ENCODE data around the gene ACKR1.

ACKR1 gene

DNA sequence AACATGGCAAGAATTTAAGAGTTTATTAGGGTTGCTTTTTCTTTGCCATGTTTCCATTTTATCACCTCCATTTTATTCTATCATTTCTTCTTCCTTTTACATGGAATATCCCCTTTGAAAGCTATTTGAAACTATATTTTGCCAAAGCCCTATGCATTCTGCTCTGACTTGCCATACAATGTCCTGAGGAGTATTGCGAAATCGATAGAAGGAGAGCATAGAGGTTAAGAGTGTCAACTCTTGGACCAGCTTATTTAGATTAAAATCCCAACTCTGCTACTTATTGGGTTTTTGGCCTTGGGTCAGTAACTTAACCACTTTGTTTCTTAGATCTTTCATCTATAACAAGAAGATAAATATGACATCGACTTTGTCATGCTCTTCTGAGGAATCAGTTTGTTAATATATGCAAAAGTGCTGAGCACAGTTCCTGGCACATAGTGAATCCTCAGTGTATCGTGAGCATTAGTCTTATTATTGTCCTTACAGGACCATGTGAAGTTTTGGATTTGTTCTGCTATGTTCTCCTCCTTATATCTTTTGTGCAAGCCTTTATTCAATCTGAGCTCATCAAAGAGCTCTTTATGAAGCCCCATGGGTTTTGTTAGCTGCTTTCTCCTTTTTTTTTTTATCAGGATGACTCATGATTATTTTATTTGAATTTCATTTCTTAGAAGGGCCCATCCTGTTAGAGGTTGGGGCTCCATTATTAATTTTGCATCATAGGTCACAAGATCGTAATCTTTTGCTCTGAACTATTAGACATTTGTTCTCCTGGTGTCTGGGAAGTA is 17.6 kb downstream of the ACKR1 start:
- DNase-seq (ENCODE audit: low spot score) = no peak

DNA sequence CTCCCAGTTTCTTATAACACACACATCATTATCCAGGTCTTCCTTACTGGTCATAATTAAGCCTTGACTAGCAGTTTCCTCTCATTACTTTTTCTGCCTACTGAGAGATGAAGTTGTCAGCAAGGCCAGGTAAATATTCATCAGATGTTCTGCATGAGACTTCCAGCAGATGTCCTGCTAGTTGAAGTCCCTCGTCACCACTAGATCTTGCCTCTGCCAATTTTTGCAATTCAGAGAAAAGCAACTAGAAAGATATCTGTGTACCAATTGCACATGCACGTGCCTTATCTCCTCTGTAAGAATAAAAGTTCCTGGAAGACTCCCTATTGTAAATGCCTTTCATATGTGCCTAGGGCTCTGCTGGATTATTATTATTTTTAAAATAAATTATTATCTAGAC is 18.3 kb downstream of the ACKR1 start:
- DNase-seq (ENCODE audit: low spot score) = no peak

DNA sequence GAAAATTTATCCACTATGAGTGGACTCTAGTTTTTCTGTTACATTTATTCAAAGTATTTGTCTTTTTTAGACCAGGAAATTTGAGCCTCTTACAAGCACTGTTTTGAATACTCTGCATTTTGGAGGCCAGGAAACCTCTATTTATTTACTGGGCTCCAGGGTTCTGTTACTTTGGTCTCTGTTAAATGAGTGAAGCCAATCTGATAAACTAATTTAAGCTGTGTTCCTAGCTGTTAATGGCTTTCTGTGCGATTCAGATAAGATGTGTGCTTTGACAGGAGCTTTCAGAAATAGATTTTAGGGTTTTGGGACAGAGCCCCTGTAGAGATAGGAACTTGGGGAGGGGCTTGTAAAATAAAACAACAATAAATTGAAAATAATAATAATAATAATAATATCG is 23.9 kb downstream of the ACKR1 start:
- DNase-seq (ENCODE audit: low spot score) = no peak

DNA sequence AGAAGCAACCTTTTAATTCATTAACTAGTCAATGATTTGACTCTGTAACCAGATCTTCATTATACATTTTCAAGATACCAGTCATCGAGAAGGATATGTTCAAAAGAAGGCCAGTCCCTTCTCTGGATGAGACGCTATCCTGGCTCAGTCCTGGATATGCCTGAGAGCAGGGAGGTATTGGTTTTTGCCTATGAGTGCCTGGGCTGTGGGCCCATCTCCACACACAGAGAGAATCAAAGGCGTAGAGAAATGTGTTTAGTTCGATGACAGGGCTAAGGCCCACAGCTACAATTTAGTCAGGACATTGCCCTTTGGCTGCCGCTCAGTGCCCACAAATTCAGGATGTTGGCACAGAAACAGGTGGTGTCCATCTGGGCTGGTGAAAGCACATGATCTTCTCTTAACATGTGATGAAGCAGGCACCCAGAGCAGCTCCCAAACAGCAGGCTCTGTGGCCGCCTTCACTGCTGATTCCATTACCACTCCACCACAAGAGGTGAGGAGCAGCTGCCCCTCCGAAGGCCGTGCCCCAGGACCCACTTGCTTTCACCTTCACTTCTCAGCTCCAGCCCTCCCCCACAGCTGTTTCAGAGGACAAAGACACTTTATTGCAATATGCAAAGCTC is 24.7 kb downstream of the ACKR1 start:
- no peak for DNase-seq (ENCODE audit: low spot score)

DNA sequence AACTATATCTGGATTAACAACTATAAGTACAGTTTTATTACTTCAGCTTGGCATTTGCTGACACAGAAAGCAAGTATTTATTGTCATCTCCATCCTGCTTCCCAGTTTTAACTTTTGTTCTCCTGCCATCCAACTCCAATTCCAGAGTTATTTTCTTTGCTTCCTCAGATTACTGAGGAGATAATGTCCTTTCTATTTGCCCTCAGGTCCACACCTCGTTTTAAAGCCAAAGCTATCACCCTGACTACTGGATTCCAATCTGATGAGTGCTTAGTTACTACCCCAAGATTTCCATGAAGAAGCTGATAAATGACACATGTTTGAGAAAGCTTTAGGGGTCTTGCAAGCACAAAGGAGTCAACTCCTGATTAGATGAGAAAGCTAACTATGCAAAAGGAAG is 25.2 kb downstream of the ACKR1 start:
- DNase-seq (ENCODE audit: low spot score) = no peak

DNA sequence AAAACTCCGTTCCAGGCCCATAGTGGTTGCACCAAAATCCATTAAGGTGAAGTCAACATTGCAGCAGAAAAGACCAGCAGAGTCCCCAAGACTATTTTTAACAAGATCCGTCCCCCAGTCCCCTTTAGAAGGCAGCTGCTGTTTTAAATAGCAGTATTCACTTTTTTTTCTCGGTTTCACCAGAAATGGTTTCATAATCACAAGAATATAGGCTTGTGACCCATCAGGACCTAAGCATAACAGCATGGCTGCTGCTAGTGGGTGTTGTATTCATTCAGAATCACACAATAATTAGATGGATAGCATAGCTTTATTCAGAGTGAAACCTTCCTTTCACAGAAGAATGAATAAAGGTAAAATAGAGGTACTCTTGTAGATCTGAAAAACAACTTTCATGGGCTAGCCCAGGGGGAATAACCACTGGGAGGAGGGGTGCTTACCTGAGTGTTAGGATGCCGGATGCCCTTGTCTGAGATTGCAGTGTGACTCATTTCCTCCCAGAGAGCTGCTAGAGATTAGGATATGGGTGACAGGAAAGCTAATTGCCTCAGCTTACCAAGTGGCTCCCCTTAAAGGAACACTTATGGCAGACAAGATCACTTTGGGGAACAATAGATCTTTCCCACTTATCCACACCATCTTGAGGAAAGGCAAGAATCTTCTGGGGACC is 35.0 kb downstream of the ACKR1 start:
- DNase-seq (ENCODE audit: low spot score) = no peak

DNA sequence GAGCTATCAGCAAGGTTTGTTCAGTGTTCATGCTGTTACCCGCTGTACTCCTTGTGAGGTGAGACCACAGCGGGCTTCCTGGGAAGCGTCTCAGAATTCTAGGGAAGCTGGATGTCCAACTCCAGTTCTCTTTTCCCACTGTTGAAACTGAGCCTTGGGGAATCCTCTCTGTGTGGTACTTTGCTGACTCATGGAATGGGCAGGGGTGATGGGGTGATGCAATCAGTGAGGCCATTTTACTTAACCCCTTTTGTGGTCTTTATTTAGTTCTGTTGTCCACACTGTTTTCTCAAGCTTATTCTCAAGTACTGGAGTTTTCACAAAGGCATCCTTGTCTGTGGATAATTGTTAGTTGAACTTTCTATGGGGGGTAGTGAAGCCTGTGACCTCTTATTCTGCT is 42.6 kb downstream of the ACKR1 start:
- no peak for DNase-seq (ENCODE audit: low spot score)

DNA sequence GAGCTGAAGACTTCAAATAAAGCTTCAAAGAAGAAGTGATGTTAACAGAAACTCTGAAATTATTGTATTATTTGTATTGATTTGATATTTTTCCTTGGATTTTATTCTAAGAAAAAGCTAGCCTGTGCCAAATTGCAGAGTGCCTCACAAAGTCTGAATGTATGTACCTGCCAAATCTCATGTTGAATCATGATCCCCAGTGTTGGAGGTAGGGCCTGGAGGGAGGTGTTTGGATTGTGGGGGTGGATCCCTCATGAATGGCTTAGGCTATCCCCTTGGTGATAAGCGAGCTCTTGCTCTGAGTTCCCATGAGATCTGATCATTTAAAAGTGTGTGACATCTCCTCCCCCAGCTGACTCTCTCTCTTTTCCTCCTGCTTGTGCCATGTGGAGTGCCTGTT is 43.6 kb downstream of the ACKR1 start:
- no peak for DNase-seq (ENCODE audit: low spot score)

DNA sequence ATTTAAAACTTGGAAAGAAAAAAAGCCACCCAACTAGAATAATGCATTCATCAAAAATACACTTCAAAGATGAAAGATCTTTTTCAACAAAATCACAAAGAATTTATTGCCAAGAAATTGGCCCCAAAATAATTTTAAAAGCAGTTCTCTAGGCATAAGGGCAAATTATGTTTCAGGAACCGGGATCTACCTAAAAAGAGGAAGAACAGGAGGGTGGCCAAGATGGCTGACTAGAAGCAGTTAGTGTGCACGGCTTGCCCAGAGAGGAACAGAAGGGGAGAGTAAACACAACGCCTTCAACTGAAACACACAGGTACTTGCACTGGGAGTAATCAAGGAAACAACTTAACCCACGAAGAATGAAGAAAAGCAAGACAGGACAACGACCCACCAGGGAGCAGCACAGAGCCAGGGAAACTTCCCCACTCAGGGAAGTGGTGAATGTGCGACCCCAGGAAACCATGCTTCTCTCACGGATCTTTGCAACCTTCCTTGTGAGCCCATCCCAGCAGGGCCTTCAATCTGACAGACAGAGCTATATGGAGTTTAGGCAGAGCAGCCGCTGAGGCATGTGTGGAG is 46.1 kb downstream of the ACKR1 start:
- no peak for DNase-seq (ENCODE audit: low spot score)
